Cardiac muscle cell (in vitro differentiated cells and primary cell): Measurements from ENCODE around the gene TMCO2. TPM values are rescaled to one million over a fixed set of nuclear protein-coding genes. Genes with fewer than 3 reads are reported as not detected.

ENCODE experiments used
- DNase-seq, 2 donors: peaks; one replicate each; pipeline versions ENCODE4 v3.0.0 to v3.0.0-alpha.2; 2010 to 2017; ENCODE audit warnings: low read depth in 1 of 2, low spot score in 1 of 2
- H3K27ac ChIP-seq: fragments of 200-600 bp; sonication (generic); 2 replicates; pipeline ENCODE4 v1.5.1; 2016
- H3K27me3 ChIP-seq: fragments of 200-600 bp; sonication (generic); 2 replicates; pipeline ENCODE4 v1.6.0; 2016; ENCODE audit warnings: control low read depth
- H3K36me3 ChIP-seq: fragments of 200-600 bp; sonication (generic); 2 replicates; pipeline ENCODE4 v1.5.1; 2016; ENCODE audit warnings: control low read depth
- H3K4me1 ChIP-seq: fragments of 200-600 bp; sonication (generic); 2 replicates; pipeline ENCODE4 v1.8.1; 2017; ENCODE audit warnings: low read depth, mild to moderate bottlenecking, mixed run types
- H3K4me3 ChIP-seq: fragments of 200-600 bp; sonication (generic); 2 replicates; pipeline ENCODE4 v1.5.1; 2016; ENCODE audit warnings: mild to moderate bottlenecking
- H3K9me3 ChIP-seq: fragments of 200-600 bp; sonication (generic); 2 replicates; pipeline ENCODE4 v1.5.1; 2017; ENCODE audit warnings: low read depth, mild to moderate bottlenecking, control low read depth
- CTCF ChIP-seq: IDR thresholded peaks from 2 replicates; pipeline ENCODE4 v1.5.1; 2012; ENCODE audit warnings: low read depth, mild to moderate bottlenecking, low read length
- polyA plus RNA-seq: library from polyadenylated mRNA; unstranded; fragments of >200 nt; fragmentation: Nextera tagmentation; extraction: Ambion mirVana; gene quantifications from 2 replicates; pipeline ENCODE4 v1.2.1, GENCODE V29; 2016
- total RNA-seq: library from RNA; depleted of rRNA; stranded (reverse); fragments of >200 nt; gene quantifications from 2 replicates; pipeline ENCODE4 v1.2.3, GENCODE V29; 2016

TMCO2 gene
- total and polyA plus RNA-seq, 2 experiments from 2014 or later, result not detected

GRCh38 chr1:40257313-40257687, 9.6 kb downstream of the TMCO2 start:
- Histone ChIP-seq H3K4me1 (peaks cover 5% of the 10 kb centered on the region), H3K36me3 (peaks cover 19% of the 10 kb centered on the region), H3K4me3 (peak overlapping the region; percentile 62), H3K27me3 (no peaks in the 10 kb centered on the region), H3K9me3 (no peaks in the 10 kb centered on the region), H3K27ac (peak overlapping the region; percentile 99)
- no peak for DNase-seq
- no peak for TF ChIP-seq CTCF

GRCh38 chr1:40257688-40258444, 10.1 kb downstream of the TMCO2 start, which contains the start of gene ZMPSTE24:
ZMPSTE24 (plus strand) TSS chr1:40258236; CDS start chr1:40258272, 36 bp downstream.
- peak; percentile 97 to 99 for DNase-seq
- no peak for TF ChIP-seq CTCF

GRCh38 chr1:40258445-40258769, 10.7 kb downstream of the TMCO2 start:
- peak overlapping the region; percentile 93 for H3K4me3 ChIP-seq
- DNase-seq, result peak in 1 of 2 donors; percentile 39
- peaks cover 29% of the 10 kb centered on the region for H3K36me3 ChIP-seq
- no peaks in the 10 kb centered on the region for H3K27me3 ChIP-seq
- no peaks in the 10 kb centered on the region for H3K9me3 ChIP-seq
- H3K4me1 ChIP-seq, result peaks cover 5% of the 10 kb centered on the region
- peak overlapping the region; percentile 99 for H3K27ac ChIP-seq
- TF ChIP-seq CTCF, result no peak

More at GRCh38 chr1:40257688-40258444, 10.1 kb downstream of the TMCO2 start, which contains the start of gene ZMPSTE24:
- Histone ChIP-seq H3K4me3 (peak within 1 kb of the TSS; percentile 93), H3K9me3 (no peaks in the 10 kb centered on the region), H3K4me1 (peaks cover 5% of the 10 kb centered on the region), H3K36me3 (peaks cover 25% of the 10 kb centered on the region), H3K27ac (peak within 1 kb of the TSS; percentile 99), H3K27me3 (no peaks in the 10 kb centered on the region)

DNA sequence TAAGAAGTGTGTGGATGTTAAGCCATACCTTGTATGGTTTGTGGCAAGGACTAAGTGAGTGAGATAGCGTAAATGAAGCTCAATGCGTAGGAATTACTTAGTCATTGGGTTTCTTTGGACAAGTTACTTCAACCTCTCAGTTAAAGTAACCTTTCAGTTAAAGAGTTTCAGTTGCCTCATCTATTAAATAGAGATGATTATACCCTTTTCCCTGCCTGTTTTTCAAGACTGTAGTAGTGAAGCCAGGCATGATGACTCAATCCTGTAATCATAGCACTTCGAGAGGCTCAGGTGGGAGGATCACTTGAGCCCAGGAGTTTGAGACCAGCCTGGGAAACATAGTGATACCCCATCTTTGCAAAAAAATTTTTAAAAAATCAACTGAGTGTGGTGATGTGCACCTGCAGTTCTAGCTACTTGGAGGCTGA, 16.6 kb downstream of the TMCO2 start:
- Histone ChIP-seq H3K27me3 (no peaks in the 10 kb centered on the region), H3K36me3 (peaks cover 56% of the 10 kb centered on the region)

DNA sequence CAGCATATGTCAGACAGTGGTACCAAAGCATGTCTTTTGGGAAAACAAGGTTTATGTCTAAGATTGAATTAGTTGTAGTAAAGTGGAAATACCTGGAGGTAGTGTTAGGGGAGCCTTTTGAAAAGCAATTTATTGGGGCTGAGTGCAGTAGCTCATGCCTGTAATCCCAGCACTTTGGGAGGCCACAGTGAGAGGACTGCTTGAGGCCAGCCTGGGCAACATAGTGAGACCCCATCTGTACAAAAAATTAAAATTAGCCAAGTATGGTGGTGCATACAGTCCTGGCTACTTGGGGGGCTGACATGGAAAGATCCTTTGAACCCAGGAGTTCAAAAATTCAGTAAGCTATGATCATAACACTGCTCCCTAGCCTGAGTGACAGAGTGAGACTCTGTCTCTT, 17.6 kb downstream of the TMCO2 start:
- H3K9me3 ChIP-seq, result no peaks in the 10 kb centered on the region
- no peak overlapping the region for H3K4me3 ChIP-seq
- H3K36me3 ChIP-seq, result peaks cover 65% of the 10 kb centered on the region
- H3K4me1 ChIP-seq, result no peaks in the 10 kb centered on the region
- TF ChIP-seq CTCF, result no peak
- no peak for DNase-seq
- no peak overlapping the region for H3K27ac ChIP-seq
- no peaks in the 10 kb centered on the region for H3K27me3 ChIP-seq

More for the DNA sequence above, 16.6 kb downstream of the TMCO2 start:
- Histone ChIP-seq H3K27ac (no peak overlapping the region), H3K4me1 (no peaks in the 10 kb centered on the region), H3K4me3 (no peak overlapping the region), H3K9me3 (no peaks in the 10 kb centered on the region)
- no peak for DNase-seq
- TF ChIP-seq CTCF, result no peak
